Measurements from ENCODE around the gene ARHGAP28. TPM values are rescaled to one million over a fixed set of nuclear protein-coding genes. Genes with fewer than 3 reads are reported as not detected.

The ARHGAP28 gene
- polyA plus RNA-seq, 1 of the 3 experiments (the other 2 are of a cell fraction) = 0.99 TPM

DNA sequence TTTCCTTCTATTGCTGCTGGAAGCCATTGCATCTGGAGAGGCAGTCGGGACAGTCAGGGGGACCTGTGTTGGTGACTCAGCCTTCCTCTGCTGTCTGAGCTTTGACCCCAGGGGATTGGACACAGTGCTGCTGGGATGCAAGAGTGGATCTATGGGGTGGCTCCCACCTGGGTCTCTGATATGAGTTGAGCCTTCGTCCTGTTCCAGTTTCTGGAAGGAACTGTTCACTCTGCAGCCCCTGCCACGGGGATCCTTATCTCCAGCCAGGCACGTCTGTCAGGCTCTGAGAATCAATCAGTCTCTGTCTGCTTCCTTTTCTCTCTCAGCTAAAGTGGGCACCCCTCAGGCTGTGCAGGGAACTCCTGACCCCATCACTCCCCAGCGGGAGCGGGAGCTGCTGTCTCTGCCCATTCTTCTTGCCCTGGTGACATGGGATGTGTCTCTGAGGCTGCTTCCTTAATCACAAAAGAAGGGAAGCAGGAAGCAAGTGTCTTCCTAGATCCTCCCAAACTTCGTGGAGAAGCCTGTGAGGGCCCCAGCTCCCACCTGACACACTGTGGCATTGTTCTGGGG is 51.7 kb downstream of the ARHGAP28 start:
- 4% methylated on average over 7 of the region's 7 CpGs for WGBS (ENCODE audit: low lambda C conversion rate)
- H3K4me2 ChIP-seq = peak overlapping the region; percentile 55
- H3K9me3 ChIP-seq = no peaks in the 10 kb centered on the region
- H2AFZ ChIP-seq (ENCODE audit: low read depth) = no peak overlapping the region
- POLR2A ChIA-PET = interaction anchor here (1.5 kb wide), 1 partner anchor 50 kb away, joined by 3 read pairs; no protein-coding TSS in a partner anchor
- H3K9ac ChIP-seq = no peak overlapping the region
- H4K20me1 ChIP-seq (ENCODE audit: insufficient read depth) = no peaks in the 10 kb centered on the region
- H3F3A ChIP-seq (replicated peaks; ENCODE audit: insufficient read depth) = peaks cover 6% of the 10 kb centered on the region
- no peaks in the 10 kb centered on the region for H3K36me3 ChIP-seq (replicated peaks in 1 of 2; ENCODE audit: control insufficient read depth in 1 of 2, insufficient read depth in 2 of 2, low read length in 1 of 2)
- peak; percentile 72 for DNase-seq
- no peaks in the 10 kb centered on the region for H3K9me2 ChIP-seq
- no peak overlapping the region for H3K4me3 ChIP-seq (ENCODE audit: low read depth in 2 of 2, low read length in 1 of 2)
- CTCF ChIA-PET = interaction anchor here (0.6 to 1.1 kb wide), 2 partner anchors 104 to 259 kb away, joined by 3 to 4 read pairs; no protein-coding TSS in a partner anchor
- no peak for TF ChIP-seq CHD2 (IDR thresholded peaks at IDR 0.05; ENCODE audit: low read length, partially characterized antibody)
- TF ChIP-seq, protein P1, sequence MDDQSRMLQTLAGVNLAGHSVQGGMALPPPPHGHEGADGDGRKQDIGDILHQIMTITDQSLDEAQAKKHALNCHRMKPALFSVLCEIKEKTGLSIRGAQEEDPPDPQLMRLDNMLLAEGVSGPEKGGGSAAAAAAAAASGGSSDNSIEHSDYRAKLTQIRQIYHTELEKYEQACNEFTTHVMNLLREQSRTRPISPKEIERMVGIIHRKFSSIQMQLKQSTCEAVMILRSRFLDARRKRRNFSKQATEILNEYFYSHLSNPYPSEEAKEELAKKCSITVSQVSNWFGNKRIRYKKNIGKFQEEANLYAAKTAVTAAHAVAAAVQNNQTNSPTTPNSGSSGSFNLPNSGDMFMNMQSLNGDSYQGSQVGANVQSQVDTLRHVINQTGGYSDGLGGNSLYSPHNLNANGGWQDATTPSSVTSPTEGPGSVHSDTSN (IDR thresholded peaks at IDR 0.05) = no peak
- no peak for TF ChIP-seq JUND (IDR thresholded peaks at IDR 0.05)
- peak; percentile 29; the same call in 1 of the 2 replicates for TF ChIP-seq RAD21 (IDR thresholded peaks at IDR 0.05; ENCODE audit: low read length)
- 0 out of 2 replicates have a peak, but pooled peaks have one; percentile 31 for TF ChIP-seq MXI1 (IDR thresholded peaks at IDR 0.05; ENCODE audit: low read depth, low read length)
- 0 out of 2 replicates have a peak, but pooled peaks have one; percentile 7 for TF ChIP-seq RFX5 (IDR thresholded peaks at IDR 0.05; ENCODE audit: low read length)
- peak; percentile 90 for TF ChIP-seq GATA2 (CRISPR knock-in tag; IDR thresholded peaks at IDR 0.05)
- TF ChIP-seq RCOR1 (IDR thresholded peaks at IDR 0.05; ENCODE audit: low read length) = peak; percentile 53
- TF ChIP-seq, protein P2, sequence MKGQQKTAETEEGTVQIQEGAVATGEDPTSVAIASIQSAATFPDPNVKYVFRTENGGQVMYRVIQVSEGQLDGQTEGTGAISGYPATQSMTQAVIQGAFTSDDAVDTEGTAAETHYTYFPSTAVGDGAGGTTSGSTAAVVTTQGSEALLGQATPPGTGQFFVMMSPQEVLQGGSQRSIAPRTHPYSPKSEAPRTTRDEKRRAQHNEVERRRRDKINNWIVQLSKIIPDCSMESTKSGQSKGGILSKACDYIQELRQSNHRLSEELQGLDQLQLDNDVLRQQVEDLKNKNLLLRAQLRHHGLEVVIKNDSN (IDR thresholded peaks at IDR 0.05; ENCODE audit: borderline replicate concordance, low read depth) = no peak
- no peak for TF ChIP-seq NRF1 (IDR thresholded peaks at IDR 0.05; ENCODE audit: low read depth, low read length)
- peak in 1 of 2 experiments; percentile 90; a peak in 2 of 4 replicates for TF ChIP-seq EP300 (IDR thresholded peaks at IDR 0.05; ENCODE audit: borderline replicate concordance in 1 of 2, low read depth in 1 of 2, low read length in 1 of 2)
- no peak for TF ChIP-seq MAX (IDR thresholded peaks at IDR 0.05; ENCODE audit: low read depth)
- TF ChIP-seq NFIC (IDR thresholded peaks at IDR 0.05; ENCODE audit: borderline replicate concordance) = no peak
- H3K79me2 ChIP-seq (ENCODE audit: insufficient read depth) = no peaks in the 10 kb centered on the region
- peaks cover 12 to 25% of the 10 kb centered on the region in 2 experiments for H3K4me1 ChIP-seq (ENCODE audit: control insufficient read depth in 1 of 2, insufficient read depth in 2 of 2, low read depth in 1 of 2, low read length in 1 of 2)
- H3K27me3 ChIP-seq (ENCODE audit: insufficient read depth) = no peaks in the 10 kb centered on the region
- peak overlapping the region; percentile 28 to 93; a peak in 3 of 4 replicates for H3K27ac ChIP-seq (ENCODE audit: low read depth in 2 of 2, low read length in 1 of 2)

- Histone ChIP-seq H3K79me2 (ENCODE audit: insufficient read depth) (no peaks in the 10 kb centered on the region), H4K20me1 (ENCODE audit: insufficient read depth) (no peaks in the 10 kb centered on the region), H3K9ac (no peak overlapping the region), H3K9me2 (no peaks in the 10 kb centered on the region), H2AFZ (ENCODE audit: low read depth) (no peak overlapping the region), H3K4me1 (ENCODE audit: control insufficient read depth in 1 of 2, insufficient read depth in 2 of 2, low read depth in 1 of 2, low read length in 1 of 2) (peaks cover 12 to 25% of the 10 kb centered on the region in 2 experiments), H3F3A (replicated peaks; ENCODE audit: insufficient read depth) (peaks cover 6% of the 10 kb centered on the region), H3K27me3 (ENCODE audit: insufficient read depth) (no peaks in the 10 kb centered on the region), H3K36me3 (replicated peaks in 1 of 2; ENCODE audit: control insufficient read depth in 1 of 2, insufficient read depth in 2 of 2, low read length in 1 of 2) (no peaks in the 10 kb centered on the region), H3K4me3 (ENCODE audit: low read depth in 2 of 2, low read length in 1 of 2) (no peak overlapping the region), H3K9me3 (no peaks in the 10 kb centered on the region), H3K4me2 (peak overlapping the region; percentile 55), H3K27ac (ENCODE audit: low read depth in 2 of 2, low read length in 1 of 2) (peak overlapping the region; percentile 28 to 93; a peak in 3 of 4 replicates)
- ChIA-PET POLR2A (interaction anchor here (1.5 kb wide), 1 partner anchor 51 kb away, joined by 3 read pairs; no protein-coding TSS in a partner anchor), CTCF (interaction anchor here (0.6 to 1.1 kb wide), 2 partner anchors 103 to 259 kb away, joined by 3 to 4 read pairs; no protein-coding TSS in a partner anchor)
- DNase-seq = peak; percentile 64
- peak; percentile 57 for TF ChIP-seq JUND (IDR thresholded peaks at IDR 0.05)
- TF ChIP-seq NFIC (IDR thresholded peaks at IDR 0.05; ENCODE audit: borderline replicate concordance) = peak; percentile 83
- TF ChIP-seq EP300 (IDR thresholded peaks at IDR 0.05; ENCODE audit: borderline replicate concordance in 1 of 2, low read depth in 1 of 2, low read length in 1 of 2) = peak in 1 of 2 experiments; percentile 62; a peak in 2 of 4 replicates
- no peak for TF ChIP-seq SIN3A (IDR thresholded peaks at IDR 0.05; ENCODE audit: borderline replicate concordance, low read depth, low read length)
- TF ChIP-seq SMC3 (IDR thresholded peaks at IDR 0.05; ENCODE audit: low read depth, low read length) = peak; percentile 4; the same call in 1 of the 2 replicates
- peak; percentile 47; the same call in 1 of the 2 replicates for TF ChIP-seq GATA2 (CRISPR knock-in tag; IDR thresholded peaks at IDR 0.05)
- TF ChIP-seq, protein P1 (IDR thresholded peaks at IDR 0.05) = peak; percentile 80
- TF ChIP-seq, protein P3, sequence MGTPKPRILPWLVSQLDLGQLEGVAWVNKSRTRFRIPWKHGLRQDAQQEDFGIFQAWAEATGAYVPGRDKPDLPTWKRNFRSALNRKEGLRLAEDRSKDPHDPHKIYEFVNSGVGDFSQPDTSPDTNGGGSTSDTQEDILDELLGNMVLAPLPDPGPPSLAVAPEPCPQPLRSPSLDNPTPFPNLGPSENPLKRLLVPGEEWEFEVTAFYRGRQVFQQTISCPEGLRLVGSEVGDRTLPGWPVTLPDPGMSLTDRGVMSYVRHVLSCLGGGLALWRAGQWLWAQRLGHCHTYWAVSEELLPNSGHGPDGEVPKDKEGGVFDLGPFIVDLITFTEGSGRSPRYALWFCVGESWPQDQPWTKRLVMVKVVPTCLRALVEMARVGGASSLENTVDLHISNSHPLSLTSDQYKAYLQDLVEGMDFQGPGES (IDR thresholded peaks at IDR 0.05; ENCODE audit: low read depth, low read length) = no peak
- TF ChIP-seq TEAD4 (IDR thresholded peaks at IDR 0.05; ENCODE audit: borderline replicate concordance, insufficient read depth) = peak; percentile 43; the same call in 1 of the 2 replicates
- peak; percentile 59; the same call in 1 of the 2 replicates for TF ChIP-seq FOSL2 (IDR thresholded peaks at IDR 0.05; ENCODE audit: borderline replicate concordance, low read depth)
- TF ChIP-seq RCOR1 (IDR thresholded peaks at IDR 0.05; ENCODE audit: low read length) = peak; percentile 48; the same call in 1 of the 2 replicates
- TF ChIP-seq, protein P4, sequence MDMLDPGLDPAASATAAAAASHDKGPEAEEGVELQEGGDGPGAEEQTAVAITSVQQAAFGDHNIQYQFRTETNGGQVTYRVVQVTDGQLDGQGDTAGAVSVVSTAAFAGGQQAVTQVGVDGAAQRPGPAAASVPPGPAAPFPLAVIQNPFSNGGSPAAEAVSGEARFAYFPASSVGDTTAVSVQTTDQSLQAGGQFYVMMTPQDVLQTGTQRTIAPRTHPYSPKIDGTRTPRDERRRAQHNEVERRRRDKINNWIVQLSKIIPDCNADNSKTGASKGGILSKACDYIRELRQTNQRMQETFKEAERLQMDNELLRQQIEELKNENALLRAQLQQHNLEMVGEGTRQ (IDR thresholded peaks at IDR 0.05; ENCODE audit: borderline replicate concordance, low read depth, low read length) = no peak
- TF ChIP-seq FOXJ3 (CRISPR knock-in tag; IDR thresholded peaks at IDR 0.05) = no peak; the same call in 1 of the 2 replicates
These were observed 52.3 kb downstream of the ARHGAP28 start for GRCh38 chr18:6781796-6782195.
